ENCODE results near the gene SLC15A3. TPM values are rescaled to one million over a fixed set of nuclear protein-coding genes. Genes with fewer than 3 reads are reported as not detected.

The SLC15A3 gene
- total RNA-seq, 1 donor from 2014 or later, result 6.2 TPM

GRCh38 chr11:60890696-60891095, 61.3 kb downstream of the SLC15A3 start:
- H3K9me3 Mint-ChIP-seq (ENCODE audit: low read depth), result no peaks in the 10 kb centered on the region

GRCh38 chr11:60889869-60890311, 62.1 kb downstream of the SLC15A3 start:
- Mint-ChIP-seq H3K27me3 (no peaks in the 10 kb centered on the region), H3K4me1 (ENCODE audit: low read depth) (peaks cover 7% of the 10 kb centered on the region), H3K27ac (peak overlapping the region; percentile 71), H3K4me3 (ENCODE audit: low read depth) (no peak overlapping the region), H3K36me3 (ENCODE audit: insufficient read depth) (peaks cover 12% of the 10 kb centered on the region), H3K9me3 (ENCODE audit: low read depth) (no peaks in the 10 kb centered on the region)
- TF ChIP-seq CTCF (IDR thresholded peaks at IDR 0.05; ENCODE audit: unreplicated experiment), result no peak
- no peak for DNase-seq (ENCODE audit: low spot score, unreplicated experiment)

More at GRCh38 chr11:60890696-60891095, 61.3 kb downstream of the SLC15A3 start:
- Mint-ChIP-seq H3K4me3 (ENCODE audit: low read depth) (no peak overlapping the region), H3K27ac (no peak overlapping the region), H3K4me1 (ENCODE audit: low read depth) (peaks cover 7% of the 10 kb centered on the region), H3K36me3 (ENCODE audit: insufficient read depth) (peaks cover 11% of the 10 kb centered on the region), H3K27me3 (no peaks in the 10 kb centered on the region)
- DNase-seq (ENCODE audit: low spot score, unreplicated experiment), result no peak
- TF ChIP-seq CTCF (IDR thresholded peaks at IDR 0.05; ENCODE audit: unreplicated experiment), result no peak

- H3K4me3 Mint-ChIP-seq (ENCODE audit: low read depth), result no peak overlapping the region
- DNase-seq (ENCODE audit: low spot score, unreplicated experiment), result no peak
- H3K36me3 Mint-ChIP-seq (ENCODE audit: insufficient read depth), result peaks cover 10% of the 10 kb centered on the region
- TF ChIP-seq CTCF (IDR thresholded peaks at IDR 0.05; ENCODE audit: unreplicated experiment), result peak; percentile 62
- no peaks in the 10 kb centered on the region for H3K27me3 Mint-ChIP-seq
- H3K9me3 Mint-ChIP-seq (ENCODE audit: low read depth), result no peaks in the 10 kb centered on the region
- no peak overlapping the region for H3K27ac Mint-ChIP-seq
- H3K4me1 Mint-ChIP-seq (ENCODE audit: low read depth), result peaks cover 7% of the 10 kb centered on the region
Measured at GRCh38 chr11:60887556-60887955, 64.4 kb downstream of the SLC15A3 start.

Other genes with a start within 250 kb of the SLC15A3 start
- gene MS4A18, start 227.5 kb downstream of the SLC15A3 start, total RNA-seq, result not detected in 2 replicates
- gene MS4A15, start 195.3 kb downstream of the SLC15A3 start, total RNA-seq, result not detected in 2 replicates
- gene MS4A10, start 166.8 kb downstream of the SLC15A3 start, total RNA-seq, result not detected in 2 replicates
- 22.7 and 22.8 TPM in 2 replicates for gene CCDC86, start 110.1 kb downstream of the SLC15A3 start, total RNA-seq
- gene PTGDR2, start 96.2 kb downstream of the SLC15A3 start, total RNA-seq, result 2.0 and 2.2 TPM in 2 replicates
- gene ZP1, start 84.6 kb downstream of the SLC15A3 start, total RNA-seq, result not detected in 2 replicates
- gene PRPF19, start 45.6 kb downstream of the SLC15A3 start, total RNA-seq, result 102 and 111 TPM in 2 replicates
- gene TMEM109, start 38.0 kb downstream of the SLC15A3 start, total RNA-seq, result 45.7 and 48.7 TPM in 2 replicates
- 261 and 292 TPM in 2 replicates for gene TMEM132A, start 27.7 kb downstream of the SLC15A3 start, total RNA-seq
- 0.55 and 0.62 TPM in 2 replicates for gene CD6, start 19.5 kb upstream of the SLC15A3 start, total RNA-seq
- gene CD5, start 150.3 kb upstream of the SLC15A3 start, total RNA-seq, result not detected in 2 replicates
- 28.1 and 30.8 TPM in 2 replicates for gene VPS37C, start 209.2 kb upstream of the SLC15A3 start, total RNA-seq